Activated T-cell treated with anti-CD3 and anti-CD28 coated beads for 48 hours (primary cell): ENCODE measurements around the gene CRYL1.
A peak's percentile ranks its signal among the peaks of the same experiment; 100 is the strongest.

ENCODE experiments used
- DNase-seq: peaks from one replicate; pipeline ENCODE4 v3.0.0-alpha.2; 2020; ENCODE audit warnings: low read depth

The CRYL1 gene

DNA sequence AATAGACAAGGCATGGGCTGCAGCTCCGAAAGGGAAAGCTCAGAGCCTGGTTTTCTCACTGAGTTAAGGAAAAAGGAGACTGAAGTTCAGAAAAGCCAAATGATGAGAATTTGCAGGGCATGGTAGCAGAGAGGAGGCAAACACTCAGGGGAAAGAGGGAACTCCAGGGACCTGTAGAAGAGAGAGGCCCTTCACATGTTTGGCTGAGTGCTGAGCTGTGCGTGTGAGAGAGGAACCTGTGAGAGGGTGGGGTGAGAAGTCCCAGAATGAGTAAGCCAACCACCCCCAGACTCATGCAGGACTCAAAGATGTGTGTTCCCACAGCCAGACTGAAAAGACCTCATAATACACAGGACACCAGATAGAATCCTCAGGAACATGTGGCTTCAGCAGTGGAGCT lies 2.8 kb upstream of the CRYL1 start:
- DNase-seq: no peak

DNA sequence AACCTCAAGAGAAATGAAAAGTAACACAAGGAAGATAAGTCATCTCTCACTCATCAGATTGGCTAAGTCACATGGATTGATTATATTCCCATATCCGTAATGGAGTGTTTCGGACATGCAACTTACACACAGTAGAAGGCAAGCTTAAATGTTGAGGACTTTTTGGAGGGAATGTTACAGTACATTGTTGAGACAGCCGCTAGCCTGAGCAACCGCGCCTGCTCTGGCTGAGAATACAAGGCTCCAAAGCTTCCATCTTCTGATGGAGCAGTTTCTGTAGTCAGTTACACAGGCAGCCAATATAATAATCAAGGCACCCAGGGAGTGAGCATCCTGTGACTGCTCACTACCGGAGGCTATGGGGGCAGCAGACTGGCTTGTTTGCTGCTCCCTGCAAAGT lies 1.0 kb upstream of the CRYL1 start:
- no peak for DNase-seq

GRCh38 chr13:20525144-20525600 lies 485 bp downstream of the CRYL1 start:
- DNase-seq: peak; percentile 20

- no peak for DNase-seq
These were observed 4.1 kb downstream of the CRYL1 start for GRCh38 chr13:20521364-20522115.

GRCh38 chr13:20519875-20520274 lies 5.8 kb downstream of the CRYL1 start:
- no peak for DNase-seq

DNA sequence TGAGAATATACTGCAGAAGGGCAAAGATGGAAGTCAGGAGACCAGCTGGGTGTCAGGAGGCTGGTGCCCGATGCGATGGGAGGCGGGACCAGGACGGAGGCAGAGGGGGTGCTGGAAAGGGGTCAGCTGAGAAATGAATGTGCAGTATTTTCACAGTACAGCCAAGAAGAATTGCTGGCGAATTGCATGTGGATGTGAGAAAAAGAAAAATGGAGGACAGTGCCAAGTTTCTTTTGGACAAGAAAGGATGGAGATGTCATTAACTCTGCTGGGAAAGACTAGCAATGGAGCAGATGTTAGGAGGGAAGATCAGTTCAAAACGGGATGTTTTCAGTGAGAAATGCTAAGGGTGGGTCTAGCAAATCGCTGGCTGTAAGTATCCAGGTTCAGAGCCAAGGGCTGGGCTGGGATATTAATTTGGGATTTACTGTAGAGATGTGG lies 7.0 kb downstream of the CRYL1 start:
- no peak for DNase-seq

DNA sequence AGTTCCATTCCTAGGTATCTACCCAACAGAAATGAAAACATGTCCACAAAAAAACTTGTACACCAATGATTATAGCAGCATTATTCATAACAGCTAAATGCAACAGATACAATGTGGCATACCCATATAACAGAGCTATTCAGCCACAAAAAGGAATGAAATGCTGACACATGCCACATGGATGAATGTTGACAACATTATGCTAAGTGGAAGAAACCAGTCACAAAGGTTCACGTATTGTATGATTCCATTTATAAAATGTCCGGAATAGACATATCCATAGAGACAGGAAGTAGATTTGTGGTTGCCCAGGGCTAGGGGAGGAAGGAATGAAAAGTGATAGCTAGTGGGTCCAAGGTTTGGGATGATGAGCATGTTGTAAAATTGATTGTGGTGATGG lies 10.8 kb downstream of the CRYL1 start:
- no peak for DNase-seq

GRCh38 chr13:20513466-20513995 lies 12.1 kb downstream of the CRYL1 start:
- no peak for DNase-seq

GRCh38 chr13:20512042-20512683 lies 13.5 kb downstream of the CRYL1 start:
- no peak for DNase-seq

DNA sequence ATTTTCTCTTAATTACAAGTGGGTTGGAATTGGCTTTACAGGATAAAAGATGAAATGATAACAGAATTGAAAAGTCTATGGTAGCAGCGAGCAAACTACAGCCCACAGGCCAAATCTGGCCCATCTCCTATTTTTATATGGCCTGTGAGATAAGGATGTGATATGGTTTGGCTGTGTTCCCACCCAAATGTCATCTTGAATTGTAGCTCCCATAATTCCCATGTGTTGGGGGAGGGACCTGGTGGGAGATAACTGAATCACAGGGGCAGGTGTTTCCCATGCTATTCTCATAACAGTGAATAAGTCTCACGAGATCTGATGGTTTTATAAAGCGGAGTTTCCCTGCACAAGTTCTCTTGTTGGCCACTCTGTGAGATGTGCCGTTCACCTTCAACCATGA lies 19.0 kb downstream of the CRYL1 start:
- DNase-seq: no peak

DNA sequence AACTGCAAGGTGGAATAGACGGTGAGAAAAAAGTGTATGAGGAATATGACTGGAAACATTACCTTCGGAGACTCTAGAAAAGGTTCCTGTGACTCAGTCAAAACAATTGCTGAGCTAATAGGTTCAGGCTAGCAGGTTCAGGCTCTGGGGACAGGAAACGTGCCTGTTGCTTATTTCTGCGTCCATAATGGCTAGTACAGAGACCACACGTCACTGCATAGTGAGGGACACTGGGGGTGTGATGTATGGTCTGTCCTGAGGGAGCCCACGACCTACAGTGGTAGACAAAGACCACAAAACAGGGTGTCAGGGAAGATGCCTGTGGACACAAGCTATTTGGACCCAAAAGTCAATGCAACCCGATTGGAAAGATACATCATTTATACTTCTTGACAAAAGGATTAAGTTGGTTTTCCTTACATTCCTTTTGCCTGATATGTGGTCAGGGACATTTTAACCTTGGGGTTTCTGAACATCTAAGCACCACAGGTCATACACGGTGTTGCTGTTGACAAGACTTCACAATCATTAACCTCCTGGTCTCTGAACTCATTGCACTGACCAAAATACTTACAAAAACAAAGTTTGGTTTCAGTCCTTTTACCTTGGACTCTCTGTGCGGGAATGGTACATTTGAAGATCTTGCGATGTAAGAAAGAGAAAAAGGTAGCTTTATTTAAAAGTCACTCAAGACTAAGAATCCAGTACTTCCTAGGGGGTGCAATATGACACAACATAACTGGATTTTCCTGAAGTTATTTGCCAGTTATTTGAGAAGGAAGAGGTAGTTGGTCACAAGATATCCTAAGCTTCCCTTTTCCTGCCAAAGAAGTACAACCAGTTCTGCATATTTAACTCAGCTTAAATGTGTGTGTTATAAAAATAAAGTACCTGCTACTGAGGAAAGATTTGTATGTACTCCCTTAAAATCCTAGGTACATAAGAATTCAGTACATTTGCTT lies 20.0 kb downstream of the CRYL1 start:
- DNase-seq: no peak

GRCh38 chr13:20503088-20504083 lies 22.3 kb downstream of the CRYL1 start:
- DNase-seq: no peak

DNA sequence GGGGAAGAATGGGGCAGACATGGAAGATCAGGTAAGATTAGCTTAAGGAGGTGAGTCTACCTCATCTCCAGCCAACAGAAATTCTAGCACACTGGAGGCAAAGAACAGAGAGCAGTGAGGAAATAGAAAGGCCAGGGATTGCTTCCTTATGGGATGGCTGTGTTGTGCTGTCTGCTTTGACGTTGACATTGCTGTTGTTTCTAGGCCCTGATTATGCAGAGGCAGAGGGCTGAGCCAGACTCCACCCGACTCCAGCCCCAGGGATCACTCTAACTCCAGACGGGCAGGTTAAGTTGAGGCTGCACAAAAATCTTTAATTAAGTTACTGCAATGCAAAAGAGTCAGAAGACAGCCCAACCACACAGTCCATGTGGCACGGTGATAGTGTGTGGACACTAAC lies 24.1 kb downstream of the CRYL1 start:
- DNase-seq: no peak

DNA sequence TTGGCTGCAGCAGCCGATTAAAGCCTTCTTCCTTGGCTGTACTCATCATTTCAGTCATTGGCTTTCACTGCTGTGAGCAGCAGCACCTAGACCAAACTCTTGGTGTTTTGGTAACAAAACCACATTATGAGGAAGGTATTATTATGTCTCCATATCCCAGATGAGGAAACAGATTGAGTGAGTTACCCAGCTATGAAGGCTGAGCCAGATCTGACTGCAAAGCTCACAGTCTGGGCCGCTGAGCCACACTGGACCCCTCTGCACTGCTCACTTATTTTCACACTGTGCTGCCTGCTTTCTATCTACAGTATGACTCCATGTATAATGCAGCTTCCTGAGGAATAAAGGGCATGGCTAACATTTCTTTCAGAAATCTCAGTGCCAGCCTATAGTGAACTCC lies 24.5 kb downstream of the CRYL1 start:
- no peak for DNase-seq

GRCh38 chr13:20499986-20500385 lies 25.7 kb downstream of the CRYL1 start:
- no peak for DNase-seq

DNA sequence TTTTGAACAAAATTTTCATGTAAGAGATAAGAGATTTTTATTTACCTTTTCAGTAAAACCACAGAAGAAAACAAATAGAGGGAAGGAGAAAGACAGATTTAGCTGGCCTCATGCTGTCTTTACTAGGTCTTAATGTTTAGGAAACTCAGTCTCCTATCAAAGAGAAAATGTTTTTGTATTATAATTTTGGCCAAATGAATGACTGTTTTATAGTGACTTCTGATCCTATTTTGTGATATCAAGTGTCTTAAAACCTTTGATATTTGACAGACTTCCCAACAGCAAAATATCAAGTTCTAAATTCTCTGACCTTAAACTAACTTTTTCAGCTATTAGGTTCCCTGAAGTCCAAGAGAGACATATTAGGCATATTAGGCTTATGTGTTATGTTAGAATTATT lies 27.0 kb downstream of the CRYL1 start:
- no peak for DNase-seq

DNA sequence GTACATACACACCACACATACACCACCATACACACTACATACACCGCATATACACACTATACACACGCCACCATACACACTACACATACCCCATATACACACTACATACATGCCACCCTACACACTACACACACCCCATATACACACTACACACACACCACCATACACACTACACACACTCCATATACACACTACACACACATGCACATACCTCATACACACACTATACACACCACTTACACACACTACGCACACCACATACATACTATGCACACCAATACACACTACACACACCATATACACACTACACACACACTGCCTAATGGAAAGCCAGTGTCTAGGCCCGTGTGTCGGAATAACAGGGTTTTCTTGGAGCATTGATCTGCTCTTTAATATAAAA lies 27.5 kb downstream of the CRYL1 start:
- no peak for DNase-seq

DNA sequence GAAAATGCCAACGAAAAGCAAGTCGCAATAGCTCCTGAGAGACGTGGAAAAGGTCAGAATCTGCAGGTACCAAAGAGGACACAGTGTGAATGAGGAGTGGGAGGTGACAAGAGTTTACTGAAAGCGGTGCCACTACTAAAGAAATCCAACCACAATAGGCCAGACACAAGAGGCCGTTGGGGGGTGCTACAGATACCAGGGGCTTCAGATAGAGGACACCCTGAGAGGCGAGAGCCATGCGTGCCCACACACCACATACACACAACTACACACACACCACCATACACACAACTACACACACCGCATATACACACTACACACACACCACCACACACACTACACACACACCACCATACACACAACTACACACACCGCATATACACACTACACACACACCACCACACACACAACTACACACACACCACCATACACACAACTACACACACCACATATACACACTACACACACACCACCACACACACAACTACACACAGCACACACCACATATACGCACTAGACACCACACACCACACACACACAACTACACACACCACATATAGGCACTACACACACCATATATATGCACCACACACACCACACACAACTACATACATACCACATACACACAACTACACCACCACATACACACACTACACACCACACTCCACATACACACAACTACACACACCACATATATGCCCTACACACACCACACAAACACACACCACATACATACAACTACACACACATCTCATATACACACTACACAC lies 28.5 kb downstream of the CRYL1 start:
- DNase-seq: no peak

GRCh38 chr13:20495087-20496023 lies 30.3 kb downstream of the CRYL1 start:
- DNase-seq: peak; percentile 31
